ENCODE measurements around the gene MED4. TPM values are rescaled to one million over a fixed set of nuclear protein-coding genes. Genes with fewer than 3 reads are reported as not detected.

MED4 gene
- total RNA-seq, 2 donors from 2014 or later: 33.9 to 36.4 TPM

GRCh38 chr13:48081739-48082138 lies 13.2 kb downstream of the MED4 start:
- DNase-seq (ENCODE audit: low spot score): no peak
- TF ChIP-seq CTCF (IDR thresholded peaks at IDR 0.05): no peak
- TF ChIP-seq POLR2AphosphoS5 (IDR thresholded peaks at IDR 0.05): no peak
- H3K27ac ChIP-seq: no peak overlapping the region
- H3K4me1 ChIP-seq (replicated peaks): no peaks in the 10 kb centered on the region
- no peaks in the 10 kb centered on the region for H3K27me3 ChIP-seq (replicated peaks; ENCODE audit: insufficient read depth)
- WGBS: 95% methylated on average over 4 of the region's 4 CpGs
- H3K9me3 ChIP-seq: no peaks in the 10 kb centered on the region
- no peak overlapping the region for H3K4me3 ChIP-seq
- peaks cover 0 to 7% of the 10 kb centered on the region in 2 donors for H3K36me3 ChIP-seq
- intact Hi-C loops (cut with DNase I): no loop called here

GRCh38 chr13:48078251-48078656 lies 16.6 kb downstream of the MED4 start:
- H3K27ac ChIP-seq: no peak overlapping the region
- no peaks in the 10 kb centered on the region for H3K4me1 ChIP-seq (replicated peaks)
- no peaks in the 10 kb centered on the region for H3K27me3 ChIP-seq (replicated peaks; ENCODE audit: insufficient read depth)
- 37% methylated on average over 2 of the region's 2 CpGs for WGBS
- DNase-seq (ENCODE audit: low spot score): no peak
- intact Hi-C loops (cut with DNase I): no loop called here
- TF ChIP-seq POLR2AphosphoS5 (IDR thresholded peaks at IDR 0.05) (no peak), POLR2A (IDR thresholded peaks at IDR 0.05) (no peak), CTCF (IDR thresholded peaks at IDR 0.05) (no peak)
- no peaks in the 10 kb centered on the region for H3K9me3 ChIP-seq
- H3K36me3 ChIP-seq: peaks cover 0 to 7% of the 10 kb centered on the region in 2 donors
- H3K4me3 ChIP-seq: no peak overlapping the region

- 94% methylated on average over 2 of the region's 2 CpGs for WGBS
- Histone ChIP-seq H3K27ac (no peak overlapping the region), H3K36me3 (peaks cover 0 to 7% of the 10 kb centered on the region in 2 donors)
Measured at GRCh38 chr13:48074006-48074405, 20.9 kb downstream of the MED4 start.

GRCh38 chr13:48072787-48073186 lies 22.1 kb downstream of the MED4 start:
- Histone ChIP-seq H3K27ac (no peak overlapping the region), H3K36me3 (no peaks in the 10 kb centered on the region), H3K4me1 (replicated peaks) (no peaks in the 10 kb centered on the region), H3K9me3 (no peaks in the 10 kb centered on the region), H3K4me3 (no peak overlapping the region), H3K27me3 (replicated peaks; ENCODE audit: insufficient read depth) (no peaks in the 10 kb centered on the region)
- no peak for TF ChIP-seq POLR2AphosphoS5 (IDR thresholded peaks at IDR 0.05)
- TF ChIP-seq CTCF (IDR thresholded peaks at IDR 0.05): no peak
- TF ChIP-seq POLR2A (IDR thresholded peaks at IDR 0.05): no peak
- intact Hi-C loops (cut with DNase I): no loop called here
- WGBS: 100% methylated on average over 2 of the region's 2 CpGs
- no peak for DNase-seq (ENCODE audit: low spot score)

More at GRCh38 chr13:48074006-48074405, 20.9 kb downstream of the MED4 start:
- intact Hi-C loops (cut with DNase I): no loop called here
- TF ChIP-seq CTCF (IDR thresholded peaks at IDR 0.05): no peak
- no peak for TF ChIP-seq POLR2A (IDR thresholded peaks at IDR 0.05)
- no peak for TF ChIP-seq POLR2AphosphoS5 (IDR thresholded peaks at IDR 0.05)
- no peaks in the 10 kb centered on the region for H3K27me3 ChIP-seq (replicated peaks; ENCODE audit: insufficient read depth)
- no peak for DNase-seq (ENCODE audit: low spot score)
- no peaks in the 10 kb centered on the region for H3K9me3 ChIP-seq
- H3K4me1 ChIP-seq (replicated peaks): no peaks in the 10 kb centered on the region
- no peak overlapping the region for H3K4me3 ChIP-seq

- DNase-seq (ENCODE audit: low spot score): no peak
- 96% methylated on average over 3 of the region's 3 CpGs for WGBS
- intact Hi-C loops (cut with DNase I): no loop called here
- TF ChIP-seq POLR2AphosphoS5 (IDR thresholded peaks at IDR 0.05): no peak
- no peak for TF ChIP-seq POLR2A (IDR thresholded peaks at IDR 0.05)
- TF ChIP-seq CTCF (IDR thresholded peaks at IDR 0.05): no peak
- Histone ChIP-seq H3K4me1 (replicated peaks) (no peaks in the 10 kb centered on the region), H3K36me3 (no peaks in the 10 kb centered on the region), H3K4me3 (no peak overlapping the region), H3K27me3 (replicated peaks; ENCODE audit: insufficient read depth) (no peaks in the 10 kb centered on the region), H3K27ac (no peak overlapping the region), H3K9me3 (no peaks in the 10 kb centered on the region)
Measured at GRCh38 chr13:48072304-48072703, 22.6 kb downstream of the MED4 start.

Data from prostate gland (tissue), 2 donors.